IPS-18a (cell line): ENCODE data around the gene WFDC13.
"Not testable (repeated sequence)": the region's sequence is repeated elsewhere in the genome, so short reads cannot be mapped to it uniquely, and the experiment has no call there.

Experiments used
- H3K27ac ChIP-seq: one replicate; pipeline ENCODE4 v1.5.1; 2013; ENCODE audit warnings: low read length
- H3K27me3 ChIP-seq: one replicate; pipeline ENCODE4 v1.6.1; 2013; ENCODE audit warnings: mild to moderate bottlenecking, low read length; ENCODE audit not compliant: control insufficient read depth, insufficient read depth
- H3K36me3 ChIP-seq: one replicate; pipeline ENCODE4 v1.6.1; 2013; ENCODE audit warnings: low read depth, low read length; ENCODE audit not compliant: control insufficient read depth
- H3K4me1 ChIP-seq: one replicate; pipeline ENCODE4 v1.6.1; 2013; ENCODE audit warnings: low read depth, low read length; ENCODE audit not compliant: control insufficient read depth
- H3K4me3 ChIP-seq: one replicate; pipeline ENCODE4 v1.5.1; 2013; ENCODE audit warnings: low read length
- H3K9ac ChIP-seq: one replicate; pipeline ENCODE4 v1.6.1; 2013; ENCODE audit warnings: mild to moderate bottlenecking, low read length, moderate library complexity
- H3K9me3 ChIP-seq: one replicate; pipeline ENCODE4 v1.6.1; 2013; ENCODE audit warnings: low read depth, low read length; ENCODE audit not compliant: control insufficient read depth

Gene WFDC13

GRCh38 chr20:45701873-45702272, at the start of gene WFDC13:
WFDC13 (plus strand) TSS chr20:45702038; CDS start chr20:45702124, 86 bp downstream.
- no peaks in the 10 kb centered on the region for H3K9me3 ChIP-seq
- H3K4me3 ChIP-seq, result no peak within 1 kb of the TSS
- no peaks in the 10 kb centered on the region for H3K4me1 ChIP-seq
- no peaks in the 10 kb centered on the region for H3K27me3 ChIP-seq
- no peak within 1 kb of the TSS for H3K27ac ChIP-seq
- no peak within 1 kb of the TSS for H3K9ac ChIP-seq
- H3K36me3 ChIP-seq, result no peaks in the 10 kb centered on the region

GRCh38 chr20:45657038-45657437, 44.8 kb upstream of the WFDC13 start:
- H3K9me3 ChIP-seq, H3K4me3 ChIP-seq, H3K9ac ChIP-seq, H3K36me3 ChIP-seq, H3K4me1 ChIP-seq, H3K27ac ChIP-seq, H3K27me3 ChIP-seq: not testable (repeated sequence)

GRCh38 chr20:45670139-45670538, 31.7 kb upstream of the WFDC13 start, which contains the start of gene WFDC11:
WFDC11 (minus strand) TSS chr20:45670239; CDS start chr20:45650600, 19,639 bp downstream.
- Histone ChIP-seq H3K27me3 (no peaks in the 10 kb centered on the region), H3K27ac (no peak within 1 kb of the TSS), H3K9ac (no peak within 1 kb of the TSS), H3K9me3 (no peaks in the 10 kb centered on the region), H3K36me3 (no peaks in the 10 kb centered on the region), H3K4me3 (no peak within 1 kb of the TSS), H3K4me1 (no peaks in the 10 kb centered on the region)

- no peak overlapping the region for H3K9ac ChIP-seq
- H3K27ac ChIP-seq, result no peak overlapping the region
- H3K36me3 ChIP-seq, result no peaks in the 10 kb centered on the region
- no peaks in the 10 kb centered on the region for H3K4me1 ChIP-seq
- no peaks in the 10 kb centered on the region for H3K27me3 ChIP-seq
- no peaks in the 10 kb centered on the region for H3K9me3 ChIP-seq
- H3K4me3 ChIP-seq, result no peak overlapping the region
These were observed 29.1 kb upstream of the WFDC13 start for GRCh38 chr20:45672765-45673164.

GRCh38 chr20:45679650-45680049, 22.2 kb upstream of the WFDC13 start:
- H3K27ac ChIP-seq, result no peak overlapping the region
- no peaks in the 10 kb centered on the region for H3K27me3 ChIP-seq
- H3K9ac ChIP-seq, result no peak overlapping the region
- H3K36me3 ChIP-seq, result no peaks in the 10 kb centered on the region
- H3K4me3 ChIP-seq, result no peak overlapping the region
- no peaks in the 10 kb centered on the region for H3K4me1 ChIP-seq
- peaks cover 5% of the 10 kb centered on the region for H3K9me3 ChIP-seq

- no peak overlapping the region for H3K27ac ChIP-seq
- H3K4me1 ChIP-seq, result no peaks in the 10 kb centered on the region
- H3K27me3 ChIP-seq, result no peaks in the 10 kb centered on the region
- no peaks in the 10 kb centered on the region for H3K9me3 ChIP-seq
- H3K9ac ChIP-seq, result no peak overlapping the region
- no peaks in the 10 kb centered on the region for H3K36me3 ChIP-seq
- no peak overlapping the region for H3K4me3 ChIP-seq
These were observed 15.9 kb upstream of the WFDC13 start for GRCh38 chr20:45685896-45686295.

GRCh38 chr20:45693346-45693745, 8.5 kb upstream of the WFDC13 start:
- not testable (repeated sequence) for H3K9ac ChIP-seq

GRCh38 chr20:45695496-45695895, 6.3 kb upstream of the WFDC13 start:
- Histone ChIP-seq H3K4me3 (no peak overlapping the region), H3K27ac (no peak overlapping the region), H3K36me3 (no peaks in the 10 kb centered on the region), H3K9me3 (peaks cover 7% of the 10 kb centered on the region), H3K9ac (no peak overlapping the region), H3K4me1 (no peaks in the 10 kb centered on the region), H3K27me3 (no peaks in the 10 kb centered on the region)

More at GRCh38 chr20:45693346-45693745, 8.5 kb upstream of the WFDC13 start:
- H3K36me3 ChIP-seq, H3K4me1 ChIP-seq, H3K9me3 ChIP-seq, H3K27ac ChIP-seq, H3K27me3 ChIP-seq, H3K4me3 ChIP-seq: not testable (repeated sequence)

GRCh38 chr20:45701104-45701503, 734 bp upstream of the WFDC13 start:
- H3K36me3 ChIP-seq, result no peaks in the 10 kb centered on the region
- H3K9ac ChIP-seq, result no peak overlapping the region
- no peaks in the 10 kb centered on the region for H3K4me1 ChIP-seq
- no peak overlapping the region for H3K4me3 ChIP-seq
- H3K27ac ChIP-seq, result no peak overlapping the region
- no peaks in the 10 kb centered on the region for H3K9me3 ChIP-seq
- no peaks in the 10 kb centered on the region for H3K27me3 ChIP-seq

- no peak within 1 kb of the TSS for H3K4me3 ChIP-seq
- no peaks in the 10 kb centered on the region for H3K27me3 ChIP-seq
- H3K36me3 ChIP-seq, result no peaks in the 10 kb centered on the region
- H3K27ac ChIP-seq, result no peak within 1 kb of the TSS
- no peaks in the 10 kb centered on the region for H3K9me3 ChIP-seq
- no peak within 1 kb of the TSS for H3K9ac ChIP-seq
- H3K4me1 ChIP-seq, result no peaks in the 10 kb centered on the region
These were observed 3.3 kb downstream of the WFDC13 start, which contains the start of gene WFDC10B for GRCh38 chr20:45704969-45705637. WFDC10B (minus strand) TSS chr20:45705019; CDS start chr20:45685992, 19,027 bp downstream.

- H3K9ac ChIP-seq, H3K4me1 ChIP-seq, H3K27me3 ChIP-seq, H3K4me3 ChIP-seq, H3K9me3 ChIP-seq, H3K36me3 ChIP-seq, H3K27ac ChIP-seq: not testable (repeated sequence)
These were observed 14.4 kb downstream of the WFDC13 start for GRCh38 chr20:45716141-45716688.

- no peaks in the 10 kb centered on the region for H3K4me1 ChIP-seq
- no peak within 1 kb of the TSS for H3K27ac ChIP-seq
- H3K4me3 ChIP-seq, result no peak within 1 kb of the TSS
- H3K27me3 ChIP-seq, result no peaks in the 10 kb centered on the region
- H3K36me3 ChIP-seq, result no peaks in the 10 kb centered on the region
- no peak within 1 kb of the TSS for H3K9ac ChIP-seq
- no peaks in the 10 kb centered on the region for H3K9me3 ChIP-seq
These were observed 20.2 kb downstream of the WFDC13 start, which contains the start of gene SPINT4 for GRCh38 chr20:45722047-45722446. SPINT4 (plus strand) TSS chr20:45722347; CDS start chr20:45722368, 21 bp downstream.
